ENCODE measurements around the gene TMEM221. TPM values are rescaled to one million over a fixed set of nuclear protein-coding genes. Genes with fewer than 3 reads are reported as not detected.

Gene TMEM221
- total RNA-seq, 1 experiment from 2014 or later = not detected

DNA sequence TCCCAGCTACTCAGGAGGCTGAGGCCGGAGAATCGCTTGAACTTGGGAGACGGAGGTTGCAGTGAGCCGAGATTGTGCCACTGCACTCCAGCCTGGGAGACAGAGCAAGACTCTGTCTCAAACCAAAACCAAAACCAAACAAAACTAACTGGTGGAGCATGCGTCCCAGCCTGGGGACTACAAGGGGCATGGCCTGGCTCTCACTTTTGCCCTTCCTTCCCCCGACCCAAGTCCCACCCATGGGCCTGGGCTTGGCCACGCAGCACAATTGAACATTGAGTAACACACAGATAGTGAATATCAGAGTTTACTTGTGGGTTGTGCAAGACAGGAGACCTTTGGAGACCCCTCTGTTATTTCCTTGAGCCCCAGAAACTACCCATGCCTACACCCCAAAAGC is 13.2 kb downstream of the TMEM221 start:
- no TSS peak for BruUV-seq (replicated peaks)
- Histone ChIP-seq H3K4me3 (ENCODE audit: low read depth, low read length) (no peak overlapping the region), H3K4me1 (no peaks in the 10 kb centered on the region), H3K9me3 (no peaks in the 10 kb centered on the region), H3K27me3 (replicated peaks; ENCODE audit: control insufficient read depth, insufficient read depth, low read length) (no peaks in the 10 kb centered on the region), H3K36me3 (ENCODE audit: control insufficient read depth, insufficient read depth, low read length) (no peaks in the 10 kb centered on the region)
- no peaks in the 10 kb centered on the region for H3K4me1 Mint-ChIP-seq (ENCODE audit: low read depth, unreplicated experiment)
- H3K27ac Mint-ChIP-seq (ENCODE audit: unreplicated experiment) = no peak overlapping the region
- intact Hi-C loops (cut with micrococcal nuclease; ENCODE audit: unreplicated experiment) = no loop called here
- ChIA-PET POLR2A (no interaction called here), CTCF (no interaction called here)
- H3K9me3 Mint-ChIP-seq (ENCODE audit: unreplicated experiment) = no peaks in the 10 kb centered on the region
- no peak for DNase-seq
- no peak for TF ChIP-seq CTCF (IDR thresholded peaks at IDR 0.05; ENCODE audit: insufficient read depth in 1 of 2, low read depth in 1 of 2, low read length in 1 of 2, severe bottlenecking in 1 of 2, unreplicated experiment in 1 of 2)
- no peak overlapping the region for H3K4me3 Mint-ChIP-seq (ENCODE audit: unreplicated experiment)
- no peaks in the 10 kb centered on the region for H3K36me3 Mint-ChIP-seq (ENCODE audit: insufficient read depth, unreplicated experiment)
- no peaks in the 10 kb centered on the region for H3K27me3 Mint-ChIP-seq (ENCODE audit: insufficient read depth, unreplicated experiment)

GRCh38 chr19:17431417-17431816 is 17.1 kb downstream of the TMEM221 start:
- Mint-ChIP-seq H3K27me3 (ENCODE audit: insufficient read depth, unreplicated experiment) (no peaks in the 10 kb centered on the region), H3K9me3 (ENCODE audit: unreplicated experiment) (no peaks in the 10 kb centered on the region), H3K4me3 (ENCODE audit: unreplicated experiment) (no peak overlapping the region), H3K36me3 (ENCODE audit: insufficient read depth, unreplicated experiment) (no peaks in the 10 kb centered on the region), H3K4me1 (ENCODE audit: low read depth, unreplicated experiment) (no peaks in the 10 kb centered on the region), H3K27ac (ENCODE audit: unreplicated experiment) (no peak overlapping the region)
- no peak for TF ChIP-seq CTCF (IDR thresholded peaks at IDR 0.05; ENCODE audit: insufficient read depth in 1 of 2, low read depth in 1 of 2, low read length in 1 of 2, severe bottlenecking in 1 of 2, unreplicated experiment in 1 of 2)
- POLR2A ChIA-PET = no interaction called here
- DNase-seq = no peak
- H3K4me1 ChIP-seq = no peaks in the 10 kb centered on the region
- H3K4me3 ChIP-seq (ENCODE audit: low read depth, low read length) = no peak overlapping the region
- intact Hi-C loops (cut with micrococcal nuclease; ENCODE audit: unreplicated experiment) = no loop called here
- H3K27me3 ChIP-seq (replicated peaks; ENCODE audit: control insufficient read depth, insufficient read depth, low read length) = no peaks in the 10 kb centered on the region
- H3K36me3 ChIP-seq (ENCODE audit: control insufficient read depth, insufficient read depth, low read length) = no peaks in the 10 kb centered on the region
- BruUV-seq (replicated peaks) = no TSS peak
- CTCF ChIA-PET = no interaction called here
- no peaks in the 10 kb centered on the region for H3K9me3 ChIP-seq

DNA sequence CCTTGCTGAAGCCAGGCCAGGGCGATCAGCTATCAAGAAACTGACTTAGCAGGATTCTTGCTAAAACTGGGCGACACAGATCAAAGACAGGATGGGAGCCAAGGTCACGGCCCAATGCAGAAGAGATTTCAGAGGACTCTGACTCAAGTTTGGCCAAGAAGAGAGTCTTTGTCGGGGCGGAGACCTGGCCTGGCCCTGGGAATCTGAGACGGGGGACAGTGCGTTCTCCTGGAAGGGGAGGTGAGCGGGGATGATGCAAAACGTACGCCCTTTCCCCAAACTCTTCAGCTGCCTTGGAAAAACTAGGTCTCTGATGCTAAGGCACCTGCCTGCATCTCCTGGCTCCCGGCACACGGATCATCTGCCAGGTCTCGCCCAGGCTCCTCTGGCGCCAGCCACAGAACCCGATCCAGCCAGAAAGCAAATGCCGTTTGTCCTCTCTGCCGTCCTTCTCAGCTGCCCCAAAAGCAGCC is 18.8 kb downstream of the TMEM221 start:
- Histone ChIP-seq H3K4me3 (ENCODE audit: low read depth, low read length) (no peak overlapping the region), H3K9me3 (no peaks in the 10 kb centered on the region), H3K4me1 (no peaks in the 10 kb centered on the region), H3K27me3 (replicated peaks; ENCODE audit: control insufficient read depth, insufficient read depth, low read length) (no peaks in the 10 kb centered on the region), H3K36me3 (ENCODE audit: control insufficient read depth, insufficient read depth, low read length) (no peaks in the 10 kb centered on the region)
- POLR2A ChIA-PET = interaction anchor here (0.6 to 0.7 kb wide), 2 partner anchors 19 to 24 kb away, joined by 6 read pairs; partner anchors contain the start of gene BST2
- Mint-ChIP-seq H3K27me3 (ENCODE audit: insufficient read depth, unreplicated experiment) (no peaks in the 10 kb centered on the region), H3K27ac (ENCODE audit: unreplicated experiment) (no peak overlapping the region), H3K9me3 (ENCODE audit: unreplicated experiment) (no peaks in the 10 kb centered on the region), H3K36me3 (ENCODE audit: insufficient read depth, unreplicated experiment) (no peaks in the 10 kb centered on the region), H3K4me1 (ENCODE audit: low read depth, unreplicated experiment) (no peaks in the 10 kb centered on the region), H3K4me3 (ENCODE audit: unreplicated experiment) (no peak overlapping the region)
- BruUV-seq (replicated peaks) = no TSS peak
- CTCF ChIA-PET = interaction anchor here (1.5 kb wide), 1 partner anchor 10 kb away, joined by 3 read pairs; no protein-coding TSS in a partner anchor
- DNase-seq = no peak
- no peak for TF ChIP-seq CTCF (IDR thresholded peaks at IDR 0.05; ENCODE audit: insufficient read depth in 1 of 2, low read depth in 1 of 2, low read length in 1 of 2, severe bottlenecking in 1 of 2, unreplicated experiment in 1 of 2)
- intact Hi-C loops (cut with micrococcal nuclease; ENCODE audit: unreplicated experiment) = no loop called here
